ENCODE data around the gene HSD17B11.

- TF ChIP-seq CTCF (IDR thresholded peaks at IDR 0.05; ENCODE audit: insufficient read depth, low read length), result no peak
- TF ChIP-seq REST (IDR thresholded peaks at IDR 0.05; ENCODE audit: insufficient replicate concordance, low read depth), result no peak
These were observed 627 bp upstream of the HSD17B11 start for GRCh38 chr4:87391576-87392054.
